COLO668 (cell line): ENCODE measurements around the gene SP3.

Source experiments
- DNase-seq: peaks from one replicate; lab custom pipeline; 2025; ENCODE audit not compliant: unreplicated experiment; lab: John Stamatoyannopoulos, UW

The SP3 gene

GRCh38 chr2:173965372-173966025 is at the start of gene SP3:
Gene SP3, minus strand, starts transcription at chr2:173965373. Its CDS starts 202 bp downstream, at chr2:173965171.
- DNase-seq, result peak; percentile 97

- DNase-seq, result peak; percentile 63
Measured at GRCh38 chr2:174014699-174015070, 49.5 kb upstream of the SP3 start.

GRCh38 chr2:174014011-174014698 is 49.0 kb upstream of the SP3 start:
- no peak for DNase-seq

- no peak for DNase-seq
Measured at GRCh38 chr2:174013315-174013751, 48.2 kb upstream of the SP3 start.

GRCh38 chr2:174012347-174013314 is 47.5 kb upstream of the SP3 start:
- no peak for DNase-seq

- no peak for DNase-seq
Measured at GRCh38 chr2:174011796-174012195, 46.6 kb upstream of the SP3 start.

GRCh38 chr2:174011173-174011572 is 46.0 kb upstream of the SP3 start:
- no peak for DNase-seq

GRCh38 chr2:174009488-174010223 is 44.5 kb upstream of the SP3 start:
- no peak for DNase-seq

GRCh38 chr2:174008720-174009119 is 43.5 kb upstream of the SP3 start:
- DNase-seq, result no peak

- DNase-seq, result peak; percentile 30
Measured at GRCh38 chr2:174007010-174007409, 41.8 kb upstream of the SP3 start.

- no peak for DNase-seq
Measured at GRCh38 chr2:174005801-174006419, 40.7 kb upstream of the SP3 start.

- no peak for DNase-seq
Measured at GRCh38 chr2:174004905-174005605, 39.9 kb upstream of the SP3 start.

- DNase-seq, result no peak
Measured at GRCh38 chr2:174003720-174004695, 38.8 kb upstream of the SP3 start.

GRCh38 chr2:174002679-174003078 is 37.5 kb upstream of the SP3 start:
- DNase-seq, result no peak

- DNase-seq, result no peak
Measured at GRCh38 chr2:174001107-174001506, 35.9 kb upstream of the SP3 start.

GRCh38 chr2:173999724-174000123 is 34.6 kb upstream of the SP3 start:
- DNase-seq, result no peak

- DNase-seq, result no peak
Measured at GRCh38 chr2:173999272-173999671, 34.1 kb upstream of the SP3 start.

- no peak for DNase-seq
Measured at GRCh38 chr2:173998386-173998785, 33.2 kb upstream of the SP3 start.

GRCh38 chr2:173997753-173998152 is 32.6 kb upstream of the SP3 start:
- no peak for DNase-seq
